HCT116 (cell line): ENCODE measurements around the gene CTNND2. TPM values are rescaled to one million over a fixed set of nuclear protein-coding genes. Genes with fewer than 3 reads are reported as not detected.

Experiments
- ATAC-seq: fragments of 200-7000 bp; cut with Tn5 transposase; 2 replicates; pipeline ENCODE4 v1.9.1; 2020; ENCODE audit warnings: mild to moderate bottlenecking, moderate library complexity
- BruUV-seq: library from RNA; stranded (reverse); fragments of 400-500 nt; replicated peaks from 2 replicates; lab custom pipeline; 2021; lab: Mats Ljungman, UMichigan
- CTCF ChIA-PET: fragments of 300-600 bp; sonication (Branson Sonifier 250); formaldehyde crosslinking; loops from one replicate; lab custom pipeline; 2021; ENCODE audit warnings: antibody characterized with exemption; lab: Charles Lee
- POLR2A ChIA-PET: fragments of 300-600, 350-600 bp; sonication (Branson Sonifier 250); formaldehyde crosslinking; loops from one replicate; lab custom pipeline; 2021; ENCODE audit warnings: antibody characterized with exemption; lab: Charles Lee
- RAD21 ChIA-PET, 2 experiments: fragments of 300-600 bp; sonication (Branson Sonifier 250); formaldehyde crosslinking; loops; one replicate each; lab custom pipeline; 2023; ENCODE audit warnings: low total read pairs in 2 of 2; ENCODE audit not compliant: uncharacterized antibody in 2 of 2, unreplicated experiment in 2 of 2, low non-redundant PET in 1 of 2; lab: Charles Lee
- DNase-seq: peaks from one replicate; pipeline ENCODE4 v3.0.0-alpha.2; 2010; ENCODE audit warnings: low read depth, low spot score
- H2AFZ ChIP-seq: fragments of 200-600 bp; shearing (Covaris generic), sonication (generic); 2 replicates; pipeline ENCODE4 v1.6.1; 2017; ENCODE audit warnings: low read depth, mixed run types, mixed read lengths, antibody characterized with exemption, low read length; ENCODE audit not compliant: poor library complexity, severe bottlenecking
- H3K27ac ChIP-seq: 2 replicates; pipeline ENCODE4 v1.5.1; 2012; ENCODE audit warnings: low read depth, low read length
- H3K27me3 ChIP-seq: fragments of 200-600 bp; sonication (generic); 2 replicates; pipeline ENCODE4 v1.6.1; 2016; ENCODE audit warnings: mixed run types, low read length, mixed read lengths; ENCODE audit not compliant: insufficient read depth
- H3K36me3 ChIP-seq, 2 experiments: fragments of 200-500 bp in 1 of 2; fragments of 200-600 bp in 1 of 2; sonication (Bioruptor generic) in 1 of 2; sonication (generic) in 1 of 2; 2 replicates each; pipeline versions ENCODE4 v1.5.1 to v1.6.1; 2014 to 2016; ENCODE audit warnings: low read length in 2 of 2, inconsistent platforms in 1 of 2, mixed read lengths in 1 of 2, mixed run types in 1 of 2; ENCODE audit not compliant: insufficient read depth in 2 of 2, control insufficient read depth in 1 of 2
- H3K4me1 ChIP-seq, 2 experiments: fragments of 200-600 bp in 1 of 2; sonication (generic) in 1 of 2; 2 replicates each; pipeline versions ENCODE4 v1.5.1 to v1.6.1; 2012 to 2017; ENCODE audit warnings: low read length in 2 of 2, inconsistent platforms in 1 of 2, mild to moderate bottlenecking in 1 of 2, mixed read lengths in 1 of 2, mixed run types in 1 of 2, moderate library complexity in 1 of 2; ENCODE audit not compliant: insufficient read depth in 2 of 2, control insufficient read depth in 1 of 2
- H3K4me2 ChIP-seq: fragments of 200-600 bp; sonication (generic); 2 replicates; pipeline ENCODE4 v1.6.1; 2017; ENCODE audit warnings: mixed run types, low read length, mixed read lengths
- H3K4me3 ChIP-seq, 2 experiments: fragments of 200-600 bp in 1 of 2; sonication (generic) in 1 of 2; replicated peaks in 1 of 2; 2 replicates each; pipeline ENCODE4 v1.5.1; 2011 to 2016; ENCODE audit warnings: low read length in 2 of 2, control low read depth in 1 of 2, low read depth in 1 of 2, mild to moderate bottlenecking in 1 of 2, mixed read lengths in 1 of 2, mixed run types in 1 of 2
- H3K79me2 ChIP-seq: fragments of 200-600 bp; sonication (generic); 2 replicates; pipeline ENCODE4 v1.6.1; 2017; ENCODE audit warnings: mild to moderate bottlenecking, mixed run types, low read length, moderate library complexity, mixed read lengths; ENCODE audit not compliant: insufficient read depth
- H3K9ac ChIP-seq: fragments of 200-600 bp; sonication (generic); 2 replicates; pipeline ENCODE4 v1.6.1; 2016; ENCODE audit warnings: low read length, mixed read lengths
- H3K9me2 ChIP-seq: fragments of 200-600 bp; sonication (generic), shearing (Covaris generic); 2 replicates; pipeline ENCODE4 v1.6.1; 2017; ENCODE audit warnings: mixed run types, mild to moderate bottlenecking, moderate library complexity; ENCODE audit not compliant: insufficient read depth
- H3K9me3 ChIP-seq, 2 experiments: fragments of 200-500 bp in 1 of 2; fragments of 200-600 bp in 1 of 2; sonication (Bioruptor generic) in 1 of 2; sonication (generic) in 1 of 2; 2 replicates each; pipeline ENCODE4 v1.6.1; 2014 to 2017; ENCODE audit warnings: low read length in 2 of 2, mixed read lengths in 2 of 2, inconsistent platforms in 1 of 2, low read depth in 1 of 2, mild to moderate bottlenecking in 1 of 2, mixed run types in 1 of 2, moderate library complexity in 1 of 2; ENCODE audit not compliant: control insufficient read depth in 1 of 2, insufficient read depth in 1 of 2
- H4K20me1 ChIP-seq: fragments of 200-600 bp; sonication (generic), shearing (Covaris generic); 2 replicates; pipeline ENCODE4 v1.6.1; 2017; ENCODE audit warnings: mixed run types, mild to moderate bottlenecking, moderate library complexity; ENCODE audit not compliant: insufficient read depth
- CEBPB ChIP-seq: IDR thresholded peaks from 2 replicates; pipeline ENCODE4 v1.6.1; 2012; ENCODE audit warnings: low read depth
- EGR1 ChIP-seq: IDR thresholded peaks from 2 replicates; pipeline ENCODE4 v1.6.1; 2012; ENCODE audit warnings: low read depth
- EZH2 ChIP-seq: fragments of 200-600 bp; sonication (generic); IDR thresholded peaks from 2 replicates; pipeline ENCODE4 v1.6.1; 2017; ENCODE audit warnings: antibody characterized with exemption, mixed run types
- EZH2phosphoT487 ChIP-seq: fragments of 200-600 bp; IDR thresholded peaks from 2 replicates; pipeline ENCODE4 v1.6.1; 2018; ENCODE audit warnings: antibody characterized with exemption, borderline replicate concordance
- FOSL1 ChIP-seq: IDR thresholded peaks from 2 replicates; pipeline ENCODE4 v1.6.1; 2012; ENCODE audit warnings: low read depth
- POLR2AphosphoS5 ChIP-seq: IDR thresholded peaks from 2 replicates; pipeline ENCODE4 v1.6.1; 2011; ENCODE audit warnings: mild to moderate bottlenecking, low read depth, low read length, moderate library complexity
- RAD21 ChIP-seq: IDR thresholded peaks from 2 replicates; pipeline ENCODE4 v1.6.1; 2012; ENCODE audit warnings: low read depth, mild to moderate bottlenecking
- SP1 ChIP-seq: IDR thresholded peaks from 2 replicates; pipeline ENCODE4 v1.6.1; 2012; ENCODE audit warnings: low read depth
- TCF7L2 ChIP-seq: IDR thresholded peaks from 2 replicates; pipeline ENCODE4 v1.7.0; 2011; ENCODE audit warnings: borderline replicate concordance, inconsistent platforms; ENCODE audit not compliant: insufficient read depth, insufficient read length; ENCODE audit errors: extremely low read depth
- YY1 ChIP-seq: IDR thresholded peaks from 2 replicates; pipeline ENCODE4 v1.6.1; 2011; ENCODE audit warnings: low read length, low read depth, moderate library complexity, mild to moderate bottlenecking; ENCODE audit not compliant: insufficient replicate concordance; ENCODE audit errors: extremely low read depth
- ZFX ChIP-seq: fragments of 450-650 bp; IDR thresholded peaks from 2 replicates; pipeline ENCODE4 v1.6.1; 2017
- intact Hi-C: fragments of 100-400 bp; cut with micrococcal nuclease; formaldehyde crosslinking; loops from 2 replicates; pipeline ENCODE4 v1.10.0; 2022
- total RNA-seq: library from RNA; stranded (reverse); gene quantifications from one replicate; pipeline ENCODE4 v1.2.1, GENCODE V29; 2021; ENCODE audit not compliant: unreplicated experiment
- TF ChIP-seq, protein P1 (sequence below): IDR thresholded peaks from 2 replicates; pipeline ENCODE4 v1.6.1; 2011; ENCODE audit warnings: mild to moderate bottlenecking, low read length, moderate library complexity; ENCODE audit not compliant: insufficient replicate concordance; ENCODE audit errors: extremely low read depth
- TF ChIP-seq, protein P2 (sequence below): IDR thresholded peaks from 2 replicates; pipeline ENCODE4 v1.6.1; 2012
- TF ChIP-seq, protein P3 (sequence below), 3 experiments: fragments of 200-600 bp in 1 of 3; sonication (generic) in 1 of 3; IDR thresholded peaks in 2 of 3; conservative IDR thresholded peaks in 1 of 3; 2 replicates each; pipeline ENCODE4 v1.5.1; 2012 to 2017; ENCODE audit warnings: low read depth in 2 of 3, low read length in 2 of 3, antibody characterized with exemption in 1 of 3, borderline replicate concordance in 1 of 3, control low read depth in 1 of 3, mild to moderate bottlenecking in 1 of 3, mixed read lengths in 1 of 3, mixed run types in 1 of 3, moderate library complexity in 1 of 3; ENCODE audit not compliant: insufficient read depth in 1 of 3
- TF ChIP-seq, protein P4 (sequence below): IDR thresholded peaks from 2 replicates; pipeline ENCODE4 v1.6.1; 2012

Gene CTNND2
- total RNA-seq, 1 experiment from 2014 or later: not detected

DNA sequence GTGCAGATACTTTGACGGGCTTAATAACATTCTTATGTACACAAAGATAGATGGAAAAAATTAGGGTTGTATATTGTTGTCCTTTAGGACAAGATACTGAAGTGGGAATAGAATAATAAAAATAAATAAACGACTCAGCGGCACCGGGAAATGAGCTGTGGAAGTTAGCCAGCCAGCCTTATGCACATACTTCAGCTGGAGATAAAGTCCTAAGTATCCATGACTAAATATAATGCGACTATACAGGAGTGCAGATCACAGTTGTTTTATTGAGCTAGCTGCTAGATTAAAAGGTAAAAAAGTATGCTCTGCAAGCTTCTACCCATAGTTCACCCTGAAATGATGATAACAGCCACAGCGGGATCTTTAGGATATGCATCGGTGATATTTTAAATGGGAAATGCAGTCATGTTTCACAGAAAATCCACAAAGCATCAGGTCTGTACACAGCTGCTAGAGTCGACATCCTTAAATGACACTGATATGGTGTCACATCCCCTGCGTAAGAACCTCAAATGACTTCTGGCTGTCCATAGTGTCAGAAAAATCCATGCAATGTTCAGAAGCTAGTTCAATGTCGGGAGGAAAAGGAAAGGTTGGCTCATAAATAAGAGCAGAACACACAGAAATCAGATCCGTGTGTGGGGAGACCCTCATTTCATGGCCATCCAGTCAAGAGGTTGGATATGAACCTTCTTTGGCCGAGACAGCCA is 750.4 kb downstream of the CTNND2 start:
- ChIA-PET RAD21 (no interaction called here), POLR2A (no interaction called here), CTCF (no interaction called here)
- no peak overlapping the region for H3K4me3 ChIP-seq
- H3K4me1 ChIP-seq: no peaks in the 10 kb centered on the region
- TF ChIP-seq EGR1 (no peak), CEBPB (no peak), YY1 (no peak), EZH2 (no peak)
- H3K9me2 ChIP-seq: no peaks in the 10 kb centered on the region
- no peaks in the 10 kb centered on the region for H4K20me1 ChIP-seq
- no peaks in the 10 kb centered on the region for H3K9me3 ChIP-seq
- H3K79me2 ChIP-seq: no peaks in the 10 kb centered on the region
- no peak for DNase-seq
- peaks cover 40% of the 10 kb centered on the region for H3K27me3 ChIP-seq
- no peak for ATAC-seq
- no peak overlapping the region for H3K27ac ChIP-seq
- intact Hi-C loops: no loop called here
- H3K4me2 ChIP-seq: no peak overlapping the region
- no peak overlapping the region for H2AFZ ChIP-seq
- no peak overlapping the region for H3K9ac ChIP-seq
- H3K36me3 ChIP-seq: no peaks in the 10 kb centered on the region
- BruUV-seq: no TSS peak

DNA sequence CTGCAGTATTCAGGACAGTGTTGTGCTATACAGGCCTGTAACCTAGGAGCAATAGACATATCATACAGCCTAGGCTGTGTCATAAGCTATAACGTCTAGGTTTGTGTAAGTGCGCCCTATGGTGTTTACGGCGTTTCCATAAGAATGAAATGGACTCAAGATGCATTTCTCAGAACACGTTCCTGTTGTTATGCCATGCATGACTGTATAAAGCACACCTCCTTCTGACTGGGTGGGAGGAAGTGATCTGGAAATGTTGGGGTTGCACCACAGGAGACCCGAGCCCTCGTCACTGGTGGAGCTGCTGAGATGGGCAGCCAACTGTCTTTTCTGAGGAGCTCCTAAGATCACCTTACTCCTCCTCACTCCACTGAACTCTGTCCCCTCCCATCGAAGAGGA is 751.9 kb downstream of the CTNND2 start:
- H3K9ac ChIP-seq: no peak overlapping the region
- H3K79me2 ChIP-seq: no peaks in the 10 kb centered on the region
- ChIA-PET RAD21 (no interaction called here), CTCF (no interaction called here), POLR2A (no interaction called here)
- H3K27me3 ChIP-seq: peaks cover 31% of the 10 kb centered on the region
- no peak for DNase-seq
- BruUV-seq: no TSS peak
- no peak overlapping the region for H2AFZ ChIP-seq
- H4K20me1 ChIP-seq: no peaks in the 10 kb centered on the region
- intact Hi-C loops: no loop called here
- no peaks in the 10 kb centered on the region for H3K4me1 ChIP-seq
- H3K36me3 ChIP-seq: no peaks in the 10 kb centered on the region
- no peaks in the 10 kb centered on the region for H3K9me3 ChIP-seq
- no peak overlapping the region for H3K4me2 ChIP-seq
- no peak overlapping the region for H3K27ac ChIP-seq
- no peaks in the 10 kb centered on the region for H3K9me2 ChIP-seq
- H3K4me3 ChIP-seq: no peak overlapping the region
- ATAC-seq: no peak
- TF ChIP-seq FOSL1 (no peak), POLR2AphosphoS5 (no peak), YY1 (no peak), SP1 (no peak), TCF7L2 (no peak), EGR1 (no peak), ZFX (no peak), RAD21 (no peak), CEBPB (no peak), EZH2phosphoT487 (no peak)
- TF ChIP-seq, protein P1, sequence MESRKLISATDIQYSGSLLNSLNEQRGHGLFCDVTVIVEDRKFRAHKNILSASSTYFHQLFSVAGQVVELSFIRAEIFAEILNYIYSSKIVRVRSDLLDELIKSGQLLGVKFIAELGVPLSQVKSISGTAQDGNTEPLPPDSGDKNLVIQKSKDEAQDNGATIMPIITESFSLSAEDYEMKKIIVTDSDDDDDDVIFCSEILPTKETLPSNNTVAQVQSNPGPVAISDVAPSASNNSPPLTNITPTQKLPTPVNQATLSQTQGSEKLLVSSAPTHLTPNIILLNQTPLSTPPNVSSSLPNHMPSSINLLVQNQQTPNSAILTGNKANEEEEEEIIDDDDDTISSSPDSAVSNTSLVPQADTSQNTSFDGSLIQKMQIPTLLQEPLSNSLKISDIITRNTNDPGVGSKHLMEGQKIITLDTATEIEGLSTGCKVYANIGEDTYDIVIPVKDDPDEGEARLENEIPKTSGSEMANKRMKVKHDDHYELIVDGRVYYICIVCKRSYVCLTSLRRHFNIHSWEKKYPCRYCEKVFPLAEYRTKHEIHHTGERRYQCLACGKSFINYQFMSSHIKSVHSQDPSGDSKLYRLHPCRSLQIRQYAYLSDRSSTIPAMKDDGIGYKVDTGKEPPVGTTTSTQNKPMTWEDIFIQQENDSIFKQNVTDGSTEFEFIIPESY: no peak
- TF ChIP-seq, protein P2, sequence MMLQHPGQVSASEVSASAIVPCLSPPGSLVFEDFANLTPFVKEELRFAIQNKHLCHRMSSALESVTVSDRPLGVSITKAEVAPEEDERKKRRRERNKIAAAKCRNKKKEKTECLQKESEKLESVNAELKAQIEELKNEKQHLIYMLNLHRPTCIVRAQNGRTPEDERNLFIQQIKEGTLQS: no peak
- TF ChIP-seq, protein P3, sequence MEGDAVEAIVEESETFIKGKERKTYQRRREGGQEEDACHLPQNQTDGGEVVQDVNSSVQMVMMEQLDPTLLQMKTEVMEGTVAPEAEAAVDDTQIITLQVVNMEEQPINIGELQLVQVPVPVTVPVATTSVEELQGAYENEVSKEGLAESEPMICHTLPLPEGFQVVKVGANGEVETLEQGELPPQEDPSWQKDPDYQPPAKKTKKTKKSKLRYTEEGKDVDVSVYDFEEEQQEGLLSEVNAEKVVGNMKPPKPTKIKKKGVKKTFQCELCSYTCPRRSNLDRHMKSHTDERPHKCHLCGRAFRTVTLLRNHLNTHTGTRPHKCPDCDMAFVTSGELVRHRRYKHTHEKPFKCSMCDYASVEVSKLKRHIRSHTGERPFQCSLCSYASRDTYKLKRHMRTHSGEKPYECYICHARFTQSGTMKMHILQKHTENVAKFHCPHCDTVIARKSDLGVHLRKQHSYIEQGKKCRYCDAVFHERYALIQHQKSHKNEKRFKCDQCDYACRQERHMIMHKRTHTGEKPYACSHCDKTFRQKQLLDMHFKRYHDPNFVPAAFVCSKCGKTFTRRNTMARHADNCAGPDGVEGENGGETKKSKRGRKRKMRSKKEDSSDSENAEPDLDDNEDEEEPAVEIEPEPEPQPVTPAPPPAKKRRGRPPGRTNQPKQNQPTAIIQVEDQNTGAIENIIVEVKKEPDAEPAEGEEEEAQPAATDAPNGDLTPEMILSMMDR (IDR thresholded peaks at IDR 0.05 in 2 of 3, conservative IDR thresholded peaks at IDR 0.05 in 1 of 3; ENCODE audit: borderline replicate concordance in 1 of 3, insufficient read depth in 1 of 3, low read depth in 2 of 3, low read length in 2 of 3): no peak
- TF ChIP-seq, protein P4, sequence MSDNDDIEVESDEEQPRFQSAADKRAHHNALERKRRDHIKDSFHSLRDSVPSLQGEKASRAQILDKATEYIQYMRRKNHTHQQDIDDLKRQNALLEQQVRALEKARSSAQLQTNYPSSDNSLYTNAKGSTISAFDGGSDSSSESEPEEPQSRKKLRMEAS: no peak
